Kidney capillary endothelial cell (primary cell): ENCODE measurements around the gene GHDC.

Source experiments
- DNase-seq: peaks from one replicate; pipeline ENCODE4 v3.0.0-alpha.2; 2018; ENCODE audit warnings: low spot score

GHDC gene

DNA sequence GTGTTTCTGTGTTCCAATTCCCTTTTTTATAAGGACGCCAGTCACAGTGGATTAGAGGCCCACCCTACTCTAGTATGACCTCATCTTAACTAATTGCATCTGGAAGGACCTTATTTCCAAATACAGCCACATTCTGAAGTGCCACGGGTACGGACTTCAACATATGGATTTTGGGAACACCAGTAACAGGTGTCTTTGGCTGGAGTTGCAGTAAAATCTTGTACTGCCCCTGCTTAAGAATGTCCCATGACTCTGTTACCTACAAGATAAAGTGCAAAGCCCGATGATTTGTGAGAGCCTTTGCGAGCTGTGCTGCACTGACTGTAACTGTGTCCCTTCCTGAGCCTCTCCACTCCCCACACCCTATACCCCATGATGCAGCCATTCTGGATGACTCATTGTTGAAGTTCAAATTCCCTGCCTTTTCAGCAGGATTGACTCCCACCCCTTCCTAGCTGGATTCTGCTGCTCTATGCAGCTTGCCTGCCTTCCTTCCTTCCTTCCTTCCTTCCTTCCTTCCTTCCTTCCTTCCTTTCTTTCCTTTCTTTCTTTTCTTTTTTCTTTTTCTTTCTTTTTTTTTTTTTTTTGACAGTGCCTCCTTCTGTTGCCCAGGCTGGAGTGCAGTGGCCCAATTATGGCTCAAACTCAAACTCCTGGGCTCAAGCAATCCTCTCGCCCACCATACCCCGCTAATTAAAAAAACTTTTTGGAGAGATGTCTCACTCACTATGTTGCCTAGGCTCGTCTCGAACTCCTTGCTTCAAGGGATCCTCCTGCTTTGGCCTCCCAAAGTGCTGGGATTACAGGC lies 11.2 kb downstream of the GHDC start:
- DNase-seq: peak; percentile 53

DNA sequence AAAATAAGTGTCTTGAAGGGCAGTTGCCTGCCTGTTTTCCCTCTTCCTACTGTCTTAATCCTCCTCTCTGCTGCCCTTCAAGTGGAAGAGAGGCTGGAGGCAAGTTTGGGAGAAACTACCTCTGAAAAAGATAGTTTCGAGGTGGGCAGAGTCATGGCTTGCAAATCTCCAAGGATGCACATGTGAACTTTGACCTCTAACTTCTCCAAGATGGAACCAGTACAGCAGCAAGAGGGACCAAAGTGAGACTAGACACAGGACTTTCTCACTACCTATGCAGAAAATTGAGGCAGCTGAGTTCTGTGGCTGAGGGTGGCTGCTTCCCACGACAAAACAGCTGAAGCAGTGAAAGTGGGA lies 12.5 kb downstream of the GHDC start:
- DNase-seq: no peak

DNA sequence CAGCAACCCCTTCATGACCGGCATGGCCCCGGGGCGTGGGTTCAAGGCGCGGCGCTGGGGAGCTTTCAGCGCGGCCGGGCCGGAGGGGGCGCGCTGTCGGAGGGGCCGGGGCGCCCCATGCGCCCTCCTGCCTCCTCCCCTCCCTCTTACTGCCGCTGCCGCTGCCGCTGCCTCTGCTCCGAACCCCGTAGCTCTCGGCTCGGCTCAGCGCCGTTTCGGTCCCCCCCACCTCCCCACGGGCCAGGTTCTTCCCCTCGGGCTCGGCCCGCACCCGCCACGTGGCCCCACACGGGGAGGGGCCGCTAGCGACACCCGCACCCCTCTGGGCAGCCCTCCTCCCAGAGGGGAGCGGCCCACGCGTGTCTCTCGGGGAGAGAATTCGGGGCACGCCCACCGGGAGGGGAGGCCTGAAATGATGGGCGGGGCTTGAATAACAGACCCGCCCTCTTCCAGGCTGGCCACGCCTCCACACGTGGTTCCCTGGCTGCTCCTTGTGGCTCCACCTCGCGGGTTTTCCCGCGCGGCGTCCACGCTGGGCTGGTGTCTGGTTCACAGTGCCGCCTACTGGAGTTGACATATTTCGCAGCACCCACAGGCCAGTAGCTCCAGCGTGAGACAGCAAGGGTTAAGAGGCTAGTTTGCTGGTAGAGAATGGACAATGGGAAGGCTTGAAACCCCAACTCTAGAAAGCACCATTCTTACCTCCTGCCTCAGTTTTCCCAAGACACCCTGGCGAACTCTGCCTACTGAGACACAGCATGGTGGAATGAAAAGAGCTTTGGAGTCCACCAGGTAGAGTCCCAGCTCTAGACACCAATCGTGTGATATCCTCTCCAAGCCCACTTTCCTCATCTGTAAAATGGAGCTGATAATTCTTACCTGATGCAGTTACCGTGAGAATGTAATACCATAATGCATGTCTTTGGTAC lies 13.1 kb downstream of the GHDC start, which contains the start of gene KCNH4:
TSS of gene KCNH4 (minus strand) at position 221 of the 929 bp plus-strand sequence. CDS start at position 24, 197 bp downstream.
- peak; percentile 64 for DNase-seq

DNA sequence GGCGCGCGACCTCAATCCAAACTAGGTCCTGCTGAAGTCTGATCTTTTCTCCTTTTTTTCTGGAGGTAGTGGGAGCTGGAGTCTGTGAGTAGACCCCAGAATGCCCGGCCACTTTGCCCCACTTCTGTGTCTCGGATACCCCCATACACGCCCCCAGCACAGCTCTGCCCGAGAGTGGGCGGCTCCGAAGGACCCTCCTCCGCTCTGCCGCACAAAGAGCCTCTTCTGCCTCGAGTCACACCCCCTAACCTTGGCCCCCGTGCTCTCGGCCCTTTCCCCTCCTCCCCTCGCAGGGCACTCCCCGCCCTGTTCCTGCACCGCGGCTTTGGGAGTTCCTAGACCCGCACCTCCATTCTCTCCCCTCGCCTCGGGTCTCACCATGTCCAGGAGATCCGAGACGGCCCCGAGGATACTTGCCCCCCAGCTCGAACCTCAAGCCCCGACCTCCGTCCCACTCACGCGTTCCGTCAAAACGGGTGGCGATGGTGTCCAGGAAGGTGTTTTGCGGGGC lies 13.8 kb downstream of the GHDC start:
- no peak for DNase-seq

DNA sequence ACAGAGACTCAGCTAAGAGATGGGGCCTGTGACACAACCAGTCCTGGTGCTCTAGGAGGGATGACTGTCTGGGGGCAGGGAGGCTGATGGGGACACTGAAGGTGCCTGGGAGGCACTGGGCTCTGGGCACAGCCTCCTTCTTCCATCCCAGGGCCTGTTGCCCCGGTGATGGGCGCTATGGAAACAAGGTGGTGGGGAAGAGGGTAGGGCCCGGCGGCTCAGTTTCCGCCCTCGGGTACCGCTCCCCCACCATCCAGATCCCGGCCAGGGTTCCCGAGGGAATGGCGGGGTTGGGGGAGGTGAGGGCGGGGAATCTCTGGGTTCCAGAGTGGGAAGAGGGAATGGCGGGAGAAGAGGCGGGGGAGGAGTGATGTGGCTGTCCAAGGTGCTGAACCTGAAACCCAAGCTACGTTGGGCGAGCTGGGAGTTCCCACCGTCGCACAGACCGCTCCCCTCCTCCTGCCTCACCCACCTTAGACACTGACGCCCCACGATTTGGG lies 14.3 kb downstream of the GHDC start:
- DNase-seq: peak; percentile 38

DNA sequence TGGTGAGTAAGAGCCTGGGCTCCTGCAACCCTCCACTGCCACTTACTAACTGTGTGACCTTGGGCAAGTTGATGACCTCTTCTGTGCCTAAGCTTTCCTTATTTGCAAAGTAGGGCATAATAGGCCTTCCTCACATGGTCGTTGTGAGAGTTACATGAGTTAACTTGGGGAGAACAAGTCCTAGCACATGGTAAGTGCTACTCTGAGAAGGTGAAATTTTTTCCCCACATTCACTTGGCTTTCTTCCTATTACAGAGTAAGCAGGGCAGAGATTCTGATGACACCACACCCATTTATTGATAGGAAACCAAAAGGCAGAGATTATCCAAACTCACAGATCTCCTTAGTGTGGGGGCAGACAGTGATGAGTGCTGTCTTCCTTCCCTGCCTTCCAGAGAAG lies 15.0 kb downstream of the GHDC start:
- DNase-seq: no peak

DNA sequence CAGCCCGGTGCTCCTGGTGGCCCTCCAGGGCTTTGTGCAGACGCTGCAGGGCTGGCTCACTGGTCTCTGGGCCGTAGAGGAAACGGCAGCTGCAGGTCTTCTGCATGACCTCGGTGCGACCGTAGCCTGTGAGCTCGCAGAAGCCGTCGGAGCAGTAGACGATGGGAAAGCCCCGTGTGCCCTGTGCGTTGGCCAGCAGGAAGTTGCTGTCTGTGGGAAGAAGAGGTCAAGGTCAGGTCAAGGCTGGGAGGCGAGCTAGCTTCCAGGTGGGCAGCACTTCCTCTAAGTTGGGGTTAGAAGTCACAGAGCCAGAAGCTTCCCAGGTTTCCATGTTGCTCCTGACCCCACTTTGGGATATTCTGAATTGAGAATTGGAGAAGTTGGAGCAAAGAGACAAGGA lies 15.5 kb downstream of the GHDC start:
- no peak for DNase-seq

DNA sequence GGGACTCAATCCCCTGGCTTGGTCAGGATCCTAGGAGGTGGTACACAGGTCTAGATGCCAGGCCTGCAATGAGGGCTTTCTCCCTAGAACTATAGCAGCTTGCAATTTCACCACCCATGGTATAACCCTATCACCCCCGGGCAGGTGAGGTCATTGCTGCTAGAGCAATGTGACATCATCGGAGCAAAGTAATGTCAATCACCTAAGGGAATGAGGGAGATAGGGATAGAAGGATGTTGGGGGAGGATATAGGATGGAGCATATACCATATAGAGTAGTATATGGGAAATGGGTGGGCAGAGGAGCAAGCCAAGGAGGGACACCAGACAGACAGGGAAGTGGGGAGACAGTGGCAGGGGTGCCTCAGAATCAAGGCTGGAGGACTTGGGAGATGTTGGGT lies 16.6 kb downstream of the GHDC start:
- no peak for DNase-seq

DNA sequence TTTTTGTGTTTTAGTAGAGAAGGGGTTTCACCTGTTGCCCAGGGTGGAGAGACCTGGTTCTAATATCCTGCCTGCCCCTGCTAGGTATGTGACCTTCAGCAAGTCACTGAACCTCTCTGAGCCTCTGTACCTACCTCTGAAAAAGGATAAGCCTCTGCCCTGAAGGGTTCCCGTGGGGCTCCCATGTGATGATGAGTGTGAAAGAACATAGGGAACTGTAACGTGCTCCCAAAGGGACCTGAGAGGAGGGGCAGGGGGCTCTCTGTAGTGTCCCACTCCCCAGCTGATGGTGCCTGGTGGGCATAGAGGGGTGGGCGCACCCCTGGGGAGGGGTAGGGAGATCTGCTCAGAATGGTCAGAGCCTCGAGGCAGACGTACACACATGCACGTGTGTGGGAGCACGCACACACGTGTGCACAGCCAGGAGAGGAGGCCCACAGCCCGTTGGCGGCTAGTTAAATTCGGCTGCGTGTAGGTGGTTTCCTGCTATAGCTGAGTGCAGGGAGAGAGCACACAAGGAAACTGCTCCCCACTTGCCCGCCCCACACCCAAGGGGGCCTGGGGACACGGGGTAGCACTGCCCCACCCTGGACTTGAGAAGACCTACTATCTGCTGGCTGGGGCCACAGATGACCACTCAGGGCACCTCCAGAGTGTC lies 20.0 kb downstream of the GHDC start:
- DNase-seq: no peak

DNA sequence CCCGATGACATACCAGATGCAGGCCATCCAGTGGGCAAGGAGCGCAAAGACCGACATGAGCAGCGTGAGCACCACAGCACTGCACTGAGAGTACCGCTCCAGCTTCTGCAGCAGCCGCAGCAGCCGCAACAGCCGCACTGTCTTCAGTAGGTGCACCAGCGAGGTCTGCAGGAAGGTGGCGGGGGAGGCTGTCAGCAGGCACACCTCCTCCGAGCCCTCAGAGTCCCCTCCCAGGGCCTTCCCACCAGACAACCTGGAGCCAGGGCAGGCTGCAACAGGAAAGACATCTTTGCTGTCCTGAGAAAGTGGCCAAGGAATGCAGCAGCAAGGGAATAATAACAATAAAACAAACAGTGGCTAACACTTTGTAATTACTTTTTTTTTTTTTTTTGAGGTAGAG lies 22.5 kb downstream of the GHDC start:
- no peak for DNase-seq

DNA sequence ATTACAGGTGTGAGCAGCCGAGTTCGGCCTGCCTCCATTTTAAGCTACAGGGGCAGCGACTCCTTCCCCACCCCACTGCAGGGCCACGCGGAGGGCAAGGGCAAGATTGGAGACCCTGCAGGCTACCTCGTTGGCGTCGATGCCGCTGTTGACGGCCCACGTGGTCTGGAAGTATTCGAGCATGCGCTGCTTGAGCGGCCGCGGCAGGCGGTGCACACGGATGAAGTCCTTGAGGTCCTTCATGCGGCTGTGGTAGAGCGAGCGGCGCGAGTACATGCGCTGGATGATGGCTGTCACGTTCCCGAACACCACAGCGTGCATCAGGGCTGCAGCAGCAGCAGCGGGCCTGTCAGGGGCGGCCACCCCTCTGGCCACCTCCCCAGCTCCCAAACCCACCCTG lies 24.9 kb downstream of the GHDC start:
- no peak for DNase-seq

DNA sequence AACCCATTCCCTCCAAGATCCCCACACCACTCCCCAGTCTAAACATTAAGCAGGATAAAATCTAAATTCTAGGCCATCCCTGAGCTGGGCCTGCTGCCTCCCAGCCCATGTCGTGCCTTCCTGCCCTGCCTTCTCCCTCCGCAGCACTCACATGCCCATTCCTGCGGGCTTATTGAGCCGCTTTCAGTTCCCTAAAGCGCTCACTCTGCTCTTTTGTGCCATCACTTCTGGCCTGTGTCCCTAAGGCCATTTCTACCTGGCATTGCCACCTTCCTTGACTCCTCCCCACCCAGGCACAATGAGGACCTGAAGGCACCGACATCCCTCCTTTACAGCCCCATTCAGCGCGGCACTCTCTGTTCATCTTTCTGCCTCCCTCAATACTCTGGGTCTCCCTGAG lies 26.5 kb downstream of the GHDC start:
- no peak for DNase-seq

DNA sequence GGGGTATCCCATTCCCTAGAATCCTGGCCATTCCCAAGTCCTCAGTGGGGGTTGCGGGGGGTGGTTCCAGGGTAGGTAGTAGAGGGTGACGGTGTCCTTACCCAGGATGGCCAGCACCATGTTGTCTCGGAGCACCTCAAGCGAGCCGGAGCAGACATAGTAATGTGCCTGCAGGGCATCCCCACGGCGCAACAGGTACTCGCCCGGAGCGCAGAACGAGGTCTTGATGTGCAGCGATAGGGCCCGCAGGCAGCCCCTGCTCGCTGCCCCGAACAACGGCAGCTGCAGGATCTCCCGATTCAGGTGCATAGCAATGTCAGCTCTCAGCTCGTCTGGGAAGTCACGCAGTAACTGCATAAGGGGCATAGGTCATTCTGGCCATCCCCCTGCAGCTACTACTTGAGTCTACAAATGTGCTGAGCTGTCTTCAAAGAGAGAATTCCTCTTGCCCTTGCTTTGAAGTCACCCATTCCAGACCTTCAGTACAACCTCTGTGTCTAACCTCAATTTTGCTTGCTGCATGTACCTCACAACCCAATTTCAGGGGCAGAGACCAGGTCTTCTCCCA lies 28.0 kb downstream of the GHDC start:
- DNase-seq: no peak

DNA sequence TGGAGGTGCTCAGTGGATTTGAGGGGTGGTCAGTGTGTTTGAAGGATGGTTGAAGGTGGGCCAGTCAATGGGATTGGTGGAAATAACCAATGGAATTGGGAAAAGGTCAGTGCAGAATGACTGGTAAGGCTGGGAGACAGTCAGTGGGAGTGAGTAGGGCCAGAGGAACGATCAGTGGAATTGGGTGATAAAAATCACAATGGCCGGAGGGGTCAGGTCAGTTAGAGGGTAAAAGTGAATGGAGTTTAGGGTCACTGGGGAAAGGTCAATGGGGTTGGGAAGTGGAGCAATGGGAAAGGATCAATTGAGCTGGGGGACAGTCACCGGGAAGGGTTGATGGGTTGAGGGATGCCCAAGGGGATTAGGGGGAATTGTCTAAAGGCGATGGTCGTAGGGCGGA lies 28.5 kb downstream of the GHDC start:
- no peak for DNase-seq

DNA sequence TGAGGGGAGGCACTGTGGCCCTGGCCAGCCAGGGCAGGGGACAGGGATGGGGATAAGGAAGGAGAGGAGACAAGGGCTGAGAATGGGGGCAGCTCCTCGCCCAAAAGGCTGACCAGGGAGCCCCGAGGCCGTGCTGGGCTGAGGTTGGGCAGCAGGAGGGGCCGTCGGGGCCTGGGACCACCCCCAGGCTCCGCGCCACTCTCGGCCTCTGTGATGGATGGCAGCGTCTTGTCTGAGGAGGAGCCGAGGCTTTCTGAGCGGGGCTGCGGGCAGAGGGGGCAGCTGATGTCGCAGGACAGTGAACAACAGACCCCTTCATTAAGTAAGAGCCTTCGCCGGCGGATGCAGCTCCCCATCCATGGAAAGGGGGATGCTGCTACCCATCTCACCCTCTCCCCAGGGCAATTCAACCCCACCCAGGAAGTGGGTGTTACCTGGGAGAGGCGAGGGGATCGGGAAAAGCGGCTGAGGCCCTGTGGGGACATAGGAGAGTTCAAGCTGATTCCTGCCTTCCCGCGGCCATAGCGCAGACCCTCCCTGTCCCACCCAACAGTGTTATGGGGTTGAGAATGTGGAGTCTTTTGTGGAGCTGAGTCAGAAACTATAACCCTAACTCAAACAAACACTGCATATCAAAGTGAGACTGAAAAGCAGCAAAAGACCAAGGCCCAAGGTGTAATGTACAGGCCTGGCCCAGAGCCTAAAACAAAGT lies 30.4 kb downstream of the GHDC start:
- DNase-seq: no peak

DNA sequence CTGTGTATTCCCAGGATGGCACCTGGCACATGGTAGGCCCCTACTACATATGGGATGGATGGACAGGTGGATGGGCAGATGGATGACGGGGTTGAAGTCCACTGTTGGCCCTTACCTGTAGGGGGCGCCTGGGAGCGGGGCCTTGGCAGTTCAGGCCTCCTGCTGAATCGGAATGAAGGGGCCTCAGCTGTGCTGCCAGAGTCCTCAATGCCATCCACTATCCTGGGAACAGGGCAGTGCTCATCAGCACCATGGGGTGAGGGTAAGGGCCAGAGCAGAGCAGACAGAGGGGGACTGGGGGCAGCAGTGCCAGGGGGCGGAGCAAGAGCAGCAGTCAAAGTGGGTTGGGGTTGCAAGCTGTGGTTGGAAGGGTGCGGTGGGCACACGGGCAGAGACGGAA lies 31.2 kb downstream of the GHDC start:
- no peak for DNase-seq

DNA sequence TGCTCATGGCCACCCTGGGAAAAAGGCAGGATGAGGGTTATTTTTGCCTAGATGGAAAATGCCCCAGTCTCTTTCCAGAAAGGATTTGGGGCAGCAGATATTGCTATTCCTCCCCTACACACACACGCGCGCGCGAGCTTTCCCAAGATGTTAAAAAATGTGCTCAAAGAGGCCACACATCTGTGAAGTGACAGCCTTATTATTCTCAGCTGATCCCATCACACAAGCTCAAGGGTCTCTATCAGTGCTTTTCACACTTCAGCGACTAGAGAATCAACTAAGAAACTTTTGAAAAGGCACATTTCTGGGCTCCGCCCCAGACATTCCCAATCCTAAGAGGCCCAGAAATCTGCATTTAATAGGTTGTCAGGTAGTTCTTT lies 33.8 kb downstream of the GHDC start:
- no peak for DNase-seq

DNA sequence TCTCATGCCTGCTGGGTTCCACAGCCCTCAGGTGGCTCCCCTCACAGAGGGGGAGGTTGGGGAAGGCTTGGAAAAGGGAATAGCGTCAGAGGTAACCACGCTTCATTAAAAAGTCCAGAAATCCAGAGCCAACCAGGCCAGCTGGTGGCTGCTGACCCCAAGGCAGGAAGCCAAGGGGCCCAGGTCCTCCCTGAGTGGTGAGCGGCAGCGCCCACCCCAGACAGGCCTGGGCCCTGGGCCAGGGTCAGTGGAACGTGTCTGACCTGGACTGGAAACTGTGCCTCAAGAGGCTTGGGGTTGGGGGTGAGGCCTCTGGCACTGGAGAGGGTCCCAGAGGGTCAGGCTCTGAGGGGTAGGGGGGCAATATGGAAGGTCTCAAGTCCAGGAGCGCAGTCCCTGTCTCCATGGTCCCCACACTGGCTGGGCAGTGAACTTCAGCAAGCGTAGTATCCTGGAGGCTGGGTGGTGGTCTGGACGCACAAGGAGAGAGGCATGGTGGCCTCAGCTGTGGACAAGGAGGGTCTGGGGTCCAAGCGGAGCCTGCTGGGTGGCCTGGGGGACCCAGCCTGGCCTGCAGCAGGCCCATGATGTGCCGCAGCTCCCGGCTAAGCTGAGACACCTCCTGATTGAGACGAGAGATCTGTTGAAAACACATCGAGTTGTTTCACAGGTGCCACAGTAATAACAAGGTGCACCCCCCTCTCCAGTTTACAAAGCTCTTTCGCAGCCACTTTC lies 34.3 kb downstream of the GHDC start:
- no peak for DNase-seq

DNA sequence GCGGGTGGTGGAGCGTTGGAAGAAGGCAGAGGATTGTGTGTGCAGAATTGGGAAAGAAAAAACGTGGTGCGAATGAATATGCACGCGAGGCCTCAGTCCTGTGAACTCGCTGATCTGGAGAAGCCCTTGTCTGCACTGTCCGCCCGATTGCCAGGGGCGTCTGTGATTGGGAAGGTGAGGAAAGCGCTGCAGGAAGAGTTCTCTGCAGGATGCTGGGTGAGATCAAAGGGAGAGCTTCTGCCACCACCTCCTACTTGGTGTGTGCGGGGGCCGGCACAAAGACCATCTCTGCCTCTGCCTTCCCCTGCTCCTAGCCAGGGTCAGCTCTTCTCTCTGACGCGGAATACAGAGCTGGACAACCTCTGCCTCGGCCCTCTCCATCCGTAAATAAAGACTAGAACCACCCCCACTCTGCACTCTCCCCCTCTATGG lies 38.7 kb downstream of the GHDC start:
- DNase-seq: no peak

DNA sequence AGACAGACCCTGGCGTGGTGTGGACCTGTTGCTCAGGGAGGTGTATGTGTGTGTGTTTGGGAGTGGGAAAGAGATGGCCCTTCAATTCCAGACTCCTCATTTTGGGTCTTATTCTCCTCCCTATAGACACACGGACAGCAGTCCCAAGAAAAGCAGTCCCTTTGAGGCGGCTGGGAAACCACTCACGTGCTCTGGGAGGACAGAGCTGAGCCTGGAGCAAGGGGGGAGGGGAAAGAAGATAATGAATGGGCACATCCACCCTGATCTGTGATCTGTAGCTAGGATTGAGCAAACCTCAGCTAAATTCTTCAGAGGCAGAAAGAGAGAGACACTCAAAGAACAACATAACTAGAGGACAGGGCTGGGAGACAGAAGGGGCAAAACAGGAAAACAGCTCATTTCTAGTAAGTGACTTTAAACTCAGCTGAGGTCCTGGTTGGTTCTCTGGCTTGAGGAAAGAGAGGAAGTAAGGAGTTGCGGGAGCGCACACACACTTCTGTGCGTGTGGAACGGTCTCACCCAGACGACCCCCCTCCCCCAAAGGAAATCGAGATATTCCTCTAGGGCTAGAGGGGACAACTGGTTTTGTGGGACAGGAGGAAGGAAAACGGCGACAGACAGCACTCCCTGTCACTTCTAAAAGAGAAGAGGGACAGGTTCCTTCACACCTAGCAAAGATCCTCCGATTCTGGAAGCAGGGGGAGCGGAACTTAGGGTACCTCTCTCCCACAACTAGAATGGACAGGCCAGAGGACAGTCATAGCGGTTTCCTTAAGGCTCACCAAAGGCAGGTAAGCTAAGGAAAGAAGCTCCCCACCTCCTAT lies 40.2 kb downstream of the GHDC start:
- peak; percentile 62 for DNase-seq
